Stimulated activated CD8-positive, alpha-beta memory T cell treated with anti-CD3 and anti-CD28 coated beads, Interleukin-4, amount 100 ng/mL, for 48 hours (primary cell): ENCODE measurements around the gene PKD1L1.
A peak's percentile ranks its signal among the peaks of the same experiment; 100 is the strongest.

ENCODE experiments used
- DNase-seq: peaks from one replicate; pipeline ENCODE4 v3.0.0-alpha.2; 2020

PKD1L1 gene

DNA sequence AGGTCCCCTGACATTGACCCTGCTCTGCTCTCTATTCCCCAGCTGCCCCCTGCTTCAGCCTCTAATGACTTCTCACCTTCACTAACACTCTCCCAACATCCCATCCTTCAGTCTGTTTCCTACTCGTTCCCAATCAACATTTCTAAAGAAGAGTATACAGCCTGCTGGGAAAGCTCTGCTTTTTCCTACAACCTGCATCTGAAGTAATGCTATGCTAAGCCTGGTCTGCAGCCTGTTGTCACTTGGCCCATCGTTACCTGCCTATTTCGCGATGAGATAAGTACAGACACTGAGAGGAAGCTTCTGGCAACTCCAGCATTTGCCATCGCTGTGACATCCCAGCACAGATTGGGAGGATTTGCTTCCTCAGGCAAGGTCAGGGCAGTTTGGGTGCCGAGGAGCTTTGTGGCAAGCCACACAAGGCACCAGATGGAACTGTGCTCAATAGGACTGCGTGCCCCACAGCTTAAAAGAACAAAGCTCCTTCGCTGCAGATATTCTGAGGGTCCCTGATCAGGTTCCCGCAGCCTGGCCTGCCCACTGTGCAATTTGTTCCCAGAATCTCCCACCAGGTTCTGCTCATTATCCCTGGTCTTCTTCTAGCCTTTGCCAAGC lies 51.4 kb downstream of the PKD1L1 start:
- DNase-seq, result no peak

DNA sequence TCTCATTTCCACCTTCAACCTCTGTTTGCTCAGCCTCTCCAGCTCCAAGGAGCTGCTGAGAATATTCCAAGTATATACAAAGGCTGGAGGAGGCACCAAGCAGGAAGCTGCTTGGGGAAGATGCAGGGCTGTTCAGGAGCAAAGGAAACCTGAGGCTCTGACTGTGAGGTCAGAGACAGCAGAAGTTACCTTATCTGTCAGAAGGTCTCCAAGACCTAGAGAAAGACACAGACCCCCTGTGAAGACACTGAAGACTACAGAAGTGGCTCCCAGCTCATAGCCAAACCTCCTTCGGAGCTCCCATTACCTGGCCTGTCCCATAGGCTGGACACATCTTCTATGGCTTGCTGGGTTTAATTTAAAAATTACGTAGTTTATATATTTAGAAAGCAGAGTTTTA lies 53.2 kb downstream of the PKD1L1 start:
- no peak for DNase-seq

DNA sequence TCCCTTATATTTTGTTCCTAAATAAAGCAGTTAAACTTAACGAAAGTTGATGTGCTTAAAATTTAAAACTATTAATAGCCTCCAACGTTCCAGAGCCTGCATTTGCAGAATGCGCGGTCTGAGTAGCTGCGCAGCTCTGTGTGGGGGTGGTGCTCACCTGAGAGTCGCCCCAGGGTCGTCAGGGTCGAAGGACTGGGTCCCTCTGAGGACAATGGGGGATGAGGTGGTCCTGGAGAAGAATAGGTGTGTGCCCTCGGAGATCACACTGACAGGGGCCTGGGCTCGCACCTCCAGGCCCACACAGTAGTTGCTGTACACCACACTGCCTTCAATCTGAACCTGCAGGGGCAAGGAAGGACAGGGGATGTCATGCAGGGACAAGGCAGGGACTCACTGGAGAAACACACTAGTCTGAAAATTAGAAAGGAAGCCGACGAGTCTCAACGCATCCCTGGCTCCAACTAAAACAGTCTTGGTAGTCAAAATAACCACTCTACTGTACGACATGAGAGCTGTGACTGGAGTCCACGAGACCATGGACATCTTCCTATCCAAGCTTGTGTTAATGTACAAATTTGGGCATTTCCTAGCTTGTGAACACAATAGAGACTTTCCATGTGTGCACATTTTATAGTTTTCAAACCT lies 54.4 kb downstream of the PKD1L1 start:
- DNase-seq, result no peak

DNA sequence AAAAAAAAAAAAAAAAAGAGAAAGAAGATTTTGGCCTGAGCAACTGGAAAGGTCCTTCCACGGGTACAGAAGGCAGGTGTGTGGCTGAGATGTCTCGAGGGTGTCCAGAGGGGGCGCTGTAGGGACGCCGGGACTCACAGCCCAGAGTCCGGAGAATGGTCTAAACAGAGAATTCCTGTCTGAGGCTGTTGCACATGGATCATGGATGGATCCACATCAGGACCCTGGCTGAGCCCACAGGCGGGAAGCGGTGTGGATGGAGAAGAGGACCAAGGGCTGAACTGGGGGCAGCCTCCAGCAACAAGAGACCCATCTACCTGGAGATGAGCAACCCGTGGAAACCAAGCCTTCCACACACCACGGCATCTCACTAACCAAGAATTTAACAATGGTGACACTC lies 55.0 kb downstream of the PKD1L1 start:
- peak; percentile 30 for DNase-seq

DNA sequence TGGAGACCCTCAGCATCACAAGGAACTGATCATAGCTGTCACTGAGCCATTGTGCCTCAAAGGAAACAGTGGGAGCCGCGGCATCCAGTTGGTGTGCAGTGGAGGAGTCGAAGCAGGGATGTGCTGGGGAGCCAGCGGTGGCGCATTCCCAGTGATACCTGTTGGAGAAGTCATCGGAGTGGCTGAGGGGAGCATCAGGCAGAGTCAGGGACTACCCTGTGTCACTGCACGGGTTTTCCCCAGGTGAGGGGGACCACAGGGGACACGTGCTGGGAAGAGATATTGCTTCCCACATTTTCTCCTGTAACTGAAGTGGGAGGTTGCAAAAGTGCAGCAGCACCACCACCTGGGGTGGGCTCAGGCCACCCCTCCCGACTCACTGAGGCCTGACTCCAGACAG lies 57.7 kb downstream of the PKD1L1 start:
- DNase-seq, result no peak

DNA sequence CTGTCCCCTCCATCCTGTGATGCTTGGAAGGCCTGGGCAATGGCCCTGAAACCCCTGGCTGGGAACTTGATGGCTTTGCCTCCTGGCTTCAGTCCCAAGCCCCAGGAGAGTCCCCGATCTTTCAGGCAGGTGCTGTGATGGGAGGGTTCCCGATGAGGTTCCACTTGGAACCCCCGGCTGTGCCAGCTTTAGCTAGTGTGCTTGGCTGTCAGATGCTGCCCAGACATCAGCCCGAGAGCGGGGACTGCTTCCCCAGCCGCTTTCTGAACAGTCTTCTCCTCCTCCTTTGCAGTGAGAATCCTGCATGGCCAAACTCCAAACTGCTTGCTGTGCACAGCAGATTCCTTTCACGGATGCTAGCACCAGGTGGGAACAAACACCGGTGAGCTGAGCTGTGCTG lies 58.1 kb downstream of the PKD1L1 start:
- DNase-seq, result no peak

DNA sequence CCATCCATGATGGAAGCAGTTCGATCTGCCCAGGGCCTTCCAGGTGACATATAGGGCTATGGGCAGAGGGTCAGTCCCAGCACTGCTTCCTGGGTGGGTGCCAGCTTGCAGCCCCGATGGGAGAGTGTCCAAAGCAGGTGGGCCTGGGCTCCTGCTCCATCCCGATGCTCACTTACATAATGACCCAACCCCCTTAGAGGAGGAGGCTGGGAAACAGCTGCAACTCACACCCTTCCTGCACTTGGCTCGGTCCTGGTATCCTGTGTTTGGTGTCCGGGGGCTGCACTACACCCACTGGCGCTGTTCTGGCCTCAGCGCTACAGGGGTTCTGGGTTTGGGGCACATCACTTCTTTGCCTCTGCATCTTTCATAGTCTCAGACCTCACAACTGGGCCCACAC lies 58.5 kb downstream of the PKD1L1 start:
- no peak for DNase-seq

DNA sequence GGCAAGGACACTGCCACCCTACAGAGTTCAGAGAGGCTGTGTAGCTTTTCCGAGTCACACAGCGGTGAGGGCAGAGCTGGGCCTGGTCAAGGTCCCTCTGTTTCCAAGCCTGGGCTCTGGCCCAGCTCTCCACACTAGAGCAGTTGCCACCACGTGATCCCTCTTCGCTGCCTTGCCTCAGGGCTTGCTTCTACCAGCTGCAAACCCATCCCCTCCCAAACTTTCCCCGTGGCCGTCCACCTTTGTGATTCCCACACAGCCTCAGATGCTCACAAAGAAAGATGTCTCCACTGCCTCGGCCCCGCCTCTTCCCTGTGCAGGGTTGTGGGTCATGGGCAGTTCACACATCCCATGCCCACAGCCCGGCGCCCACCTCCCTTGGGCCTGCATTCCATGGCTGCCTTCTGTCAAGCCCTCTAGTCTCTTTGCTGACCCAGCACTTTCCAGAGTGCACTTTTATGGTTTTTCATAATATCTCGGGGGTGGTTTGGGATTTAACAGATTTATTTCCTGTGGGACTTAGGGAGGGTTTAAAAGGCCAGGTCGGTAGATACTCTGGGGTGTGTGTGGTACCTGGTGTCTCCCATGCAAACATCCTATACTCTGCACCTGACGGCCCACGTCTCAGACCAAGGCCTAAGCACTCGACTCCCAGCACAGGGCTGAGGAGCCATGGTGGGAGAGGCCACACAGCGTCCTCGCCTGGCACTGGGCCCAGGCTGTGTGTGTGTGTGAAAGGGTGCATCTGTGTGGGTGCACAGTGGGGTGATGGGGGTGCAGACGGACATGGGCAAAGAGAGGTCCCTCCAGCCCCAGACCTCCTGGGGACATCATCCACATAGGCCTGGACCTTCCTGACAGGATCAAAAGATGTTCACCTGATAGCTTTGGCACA lies 59.6 kb downstream of the PKD1L1 start:
- no peak for DNase-seq

DNA sequence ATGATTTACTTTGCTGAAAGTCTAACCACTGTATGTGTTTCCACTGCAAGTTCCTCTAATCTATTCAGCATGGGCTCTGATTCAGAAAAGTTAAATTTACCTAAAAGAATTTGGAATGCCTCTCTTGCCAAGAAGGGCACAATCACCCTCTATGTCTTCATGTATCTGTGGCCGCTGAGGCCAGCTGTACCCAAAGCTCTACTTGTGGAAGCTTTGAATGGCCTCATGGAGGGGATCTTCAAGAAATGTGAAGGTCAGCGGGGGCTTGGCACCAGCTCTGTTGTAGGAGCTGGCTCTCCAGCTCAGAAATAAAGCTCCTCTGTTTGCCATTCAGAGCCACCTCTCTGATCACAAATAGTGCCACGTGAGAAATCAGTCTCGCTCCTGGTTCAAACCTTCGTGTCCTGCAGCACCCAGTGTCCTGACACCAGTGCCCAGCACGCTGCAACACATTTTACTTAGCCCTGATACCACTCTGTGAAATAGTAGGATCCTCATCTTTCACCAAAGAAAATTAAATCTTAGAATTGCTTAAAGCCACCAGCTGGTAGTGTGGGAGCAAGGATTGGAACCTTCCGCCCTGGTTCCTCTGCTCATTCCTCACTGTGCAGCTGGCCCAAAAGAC lies 61.1 kb downstream of the PKD1L1 start:
- no peak for DNase-seq

DNA sequence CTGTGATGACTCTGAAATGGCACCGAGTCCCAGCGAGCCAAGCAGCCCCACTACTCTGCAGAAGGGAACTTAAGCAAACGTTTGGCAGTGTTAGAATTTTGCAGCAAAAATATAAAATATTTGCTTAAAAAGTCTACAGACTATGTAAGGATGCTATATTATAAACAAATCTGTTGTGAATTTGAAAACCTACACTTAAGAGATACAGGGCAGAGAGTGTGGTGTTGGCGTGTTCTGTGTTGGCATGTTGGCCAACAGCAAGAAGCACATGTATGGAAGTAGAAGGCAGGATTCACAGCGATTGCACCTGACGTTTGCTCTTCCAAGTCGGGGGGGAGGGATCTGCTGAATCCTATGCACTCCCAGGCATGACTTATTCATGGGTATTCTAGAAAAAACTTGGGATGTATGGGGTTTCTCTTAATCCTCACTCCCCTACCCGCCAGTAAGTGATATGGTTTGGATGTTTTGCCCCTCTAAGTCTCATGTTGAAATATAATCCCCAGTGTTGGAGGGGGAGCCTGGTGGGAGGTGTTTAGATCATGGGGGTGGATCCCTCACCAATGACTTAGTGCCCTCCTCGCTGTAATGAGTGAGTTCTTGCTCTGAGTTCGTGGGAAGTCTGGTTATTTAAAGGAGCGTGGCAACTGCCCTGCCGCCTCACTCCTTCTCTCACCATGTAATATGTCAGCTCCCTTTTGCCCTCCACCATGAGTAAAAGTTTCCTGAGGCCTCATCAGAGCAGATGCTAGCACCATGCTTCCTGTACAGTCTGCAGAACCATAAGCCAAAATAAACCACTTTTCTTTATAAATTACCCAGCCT lies 62.1 kb downstream of the PKD1L1 start:
- DNase-seq, result no peak

DNA sequence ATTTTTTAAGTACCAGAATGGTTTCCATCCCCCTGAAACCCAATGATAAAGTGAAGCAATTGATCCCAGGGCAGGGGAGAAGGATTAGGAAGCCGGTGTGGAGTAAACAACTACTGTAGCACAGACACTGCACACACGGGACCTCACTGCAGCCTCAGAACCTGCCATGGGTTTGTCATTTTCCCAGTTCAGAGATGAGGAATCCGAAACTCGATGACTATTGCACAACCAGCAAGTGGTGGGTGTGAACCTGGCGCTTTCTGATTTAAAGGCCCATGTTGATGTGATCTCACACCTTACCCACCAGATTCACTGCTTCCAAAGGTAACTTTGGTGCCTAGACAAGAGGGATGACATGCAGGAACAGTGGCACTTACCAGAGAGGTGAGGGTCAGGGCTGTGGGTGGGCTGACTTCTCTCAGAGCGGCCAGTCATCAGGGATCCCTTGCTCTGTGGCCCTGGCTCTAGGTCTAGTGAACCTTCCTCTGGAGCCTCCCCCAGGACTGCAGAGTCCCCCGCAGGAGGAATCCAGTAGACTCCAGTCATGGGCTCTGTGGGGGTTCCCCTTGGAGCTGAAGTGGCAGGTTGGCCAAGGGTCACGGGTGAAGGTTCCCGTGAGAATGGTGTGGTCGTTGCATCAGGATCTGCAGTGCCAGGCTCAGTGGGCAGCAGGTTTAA lies 62.8 kb downstream of the PKD1L1 start:
- DNase-seq, result peak; percentile 34

DNA sequence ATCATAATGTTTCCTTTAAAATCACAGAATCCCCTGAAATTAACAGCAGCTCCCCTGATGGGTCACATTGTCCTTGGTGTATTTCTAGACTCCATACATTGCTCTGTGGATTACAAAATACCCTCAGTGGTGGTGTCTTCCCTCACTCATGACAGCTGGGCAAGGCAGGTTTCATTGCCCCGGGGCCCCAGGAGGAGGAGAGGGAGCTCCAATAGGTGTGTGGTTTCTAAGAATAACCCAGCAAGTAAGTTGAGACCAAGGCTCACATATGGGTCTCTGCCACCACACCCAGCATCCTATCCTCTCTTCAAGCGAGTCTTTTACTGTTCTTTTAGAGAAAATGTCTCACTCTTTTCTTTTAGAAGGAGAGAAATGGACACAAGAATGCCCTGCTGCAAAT lies 63.6 kb downstream of the PKD1L1 start:
- DNase-seq, result no peak

DNA sequence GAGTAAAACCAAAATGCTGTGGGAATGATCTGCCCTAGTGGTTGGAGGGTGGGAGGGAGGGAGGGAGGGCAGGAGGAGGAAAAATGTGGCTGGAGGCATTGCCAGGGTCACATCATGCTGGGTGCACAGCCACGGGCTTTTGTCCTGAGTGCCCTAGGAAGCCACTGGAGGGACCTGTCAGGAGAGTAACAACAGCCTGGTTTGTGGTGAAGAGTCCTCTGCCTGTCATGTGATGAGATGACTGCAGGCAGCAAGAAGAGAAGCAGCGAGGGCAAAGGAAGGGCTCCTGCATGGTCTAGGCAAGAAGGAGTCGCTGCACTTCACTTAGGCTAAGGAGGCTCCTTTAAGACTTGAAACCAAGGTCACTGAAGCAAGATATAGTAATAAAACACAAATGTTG lies 65.6 kb downstream of the PKD1L1 start:
- no peak for DNase-seq

DNA sequence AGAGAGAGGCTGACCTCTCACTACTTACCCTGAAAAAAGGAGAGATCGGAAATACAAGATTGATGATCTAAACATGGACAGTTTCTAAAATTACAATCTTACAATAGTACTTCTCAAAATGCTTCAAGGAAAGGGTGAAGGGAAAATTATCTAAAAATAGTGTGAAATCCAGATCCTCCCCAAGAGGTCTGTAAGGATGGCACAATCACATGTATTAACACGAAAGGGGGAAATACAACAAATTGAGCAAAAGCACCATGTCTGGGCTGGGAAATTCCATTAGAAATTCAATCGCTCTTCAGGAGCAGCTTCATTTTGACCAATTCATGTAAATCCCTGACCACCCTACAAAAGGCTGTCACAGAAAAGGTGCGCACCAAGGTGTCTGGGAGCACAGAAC lies 67.0 kb downstream of the PKD1L1 start:
- no peak for DNase-seq

DNA sequence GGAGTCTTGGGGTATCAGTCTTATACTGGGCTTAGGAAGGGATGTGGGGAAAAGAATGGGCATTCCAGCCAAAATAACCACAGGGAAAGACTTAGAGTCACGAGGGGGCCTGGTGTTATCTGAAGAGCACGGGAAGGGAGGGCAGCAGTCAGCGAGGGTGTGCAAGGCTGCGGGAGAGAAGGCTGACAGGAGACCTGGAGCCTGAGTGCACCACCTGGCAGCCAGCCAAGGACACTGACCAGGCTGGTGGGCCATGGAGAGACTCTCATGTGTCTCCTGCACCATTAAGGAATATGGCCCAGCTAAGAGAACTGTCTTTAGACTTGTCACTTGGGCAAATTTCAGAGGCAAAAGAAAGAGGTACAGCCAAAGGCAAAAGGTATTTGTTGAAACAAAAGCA lies 69.6 kb downstream of the PKD1L1 start:
- DNase-seq, result no peak

DNA sequence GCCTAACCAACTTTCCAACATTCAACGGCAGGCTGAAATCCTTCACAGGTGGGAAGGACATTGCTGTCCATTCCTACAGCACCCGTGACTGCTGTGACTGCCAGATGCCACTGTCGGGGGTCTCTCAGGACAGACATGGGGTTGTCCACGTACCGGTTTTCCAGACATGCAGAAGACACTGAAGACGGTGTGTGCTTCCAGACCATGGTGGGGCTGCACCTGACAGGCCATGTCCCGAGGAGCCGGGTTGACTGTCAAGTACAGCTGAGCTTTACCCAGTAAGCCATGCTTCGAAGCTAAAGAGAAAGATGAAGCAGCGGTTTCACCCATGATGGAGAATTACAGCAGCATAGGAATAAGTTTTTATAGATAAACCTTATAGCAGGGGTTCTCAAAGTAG lies 70.9 kb downstream of the PKD1L1 start:
- no peak for DNase-seq

DNA sequence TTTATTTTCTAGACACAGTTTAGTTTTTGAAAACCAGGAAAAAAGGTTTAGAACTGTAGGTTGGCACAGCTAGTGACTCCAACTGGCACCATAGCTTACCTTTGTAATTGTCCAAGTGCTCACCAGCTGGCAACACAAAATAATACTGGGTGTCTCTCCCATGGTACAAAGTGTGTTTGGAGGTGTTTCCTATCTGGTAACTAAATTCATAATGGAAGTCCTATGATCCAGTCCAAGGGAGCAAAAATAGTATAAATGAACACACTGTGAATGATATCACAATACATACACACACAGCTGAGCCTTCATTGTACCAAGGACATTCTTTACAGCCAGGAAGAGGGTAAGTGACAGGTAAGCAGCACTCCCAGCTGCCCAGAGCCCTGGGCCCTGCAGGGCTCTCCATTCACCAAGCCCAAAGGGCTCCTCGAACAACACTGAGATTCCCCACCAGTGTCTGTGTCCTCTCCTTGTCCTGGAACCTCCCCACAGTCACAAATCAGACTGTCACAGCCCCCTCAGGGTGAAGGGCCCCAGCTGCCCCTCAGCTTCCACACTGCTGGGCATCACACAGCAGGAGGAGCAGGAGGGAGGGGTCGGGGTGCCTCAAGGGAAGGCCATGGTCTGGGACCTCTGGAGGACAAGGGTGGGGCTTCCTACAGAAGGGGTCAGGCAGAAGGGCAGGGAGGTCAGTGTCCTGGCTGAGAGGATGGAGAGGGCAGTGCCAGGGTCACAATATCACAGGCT lies 72.1 kb downstream of the PKD1L1 start:
- DNase-seq, result no peak

DNA sequence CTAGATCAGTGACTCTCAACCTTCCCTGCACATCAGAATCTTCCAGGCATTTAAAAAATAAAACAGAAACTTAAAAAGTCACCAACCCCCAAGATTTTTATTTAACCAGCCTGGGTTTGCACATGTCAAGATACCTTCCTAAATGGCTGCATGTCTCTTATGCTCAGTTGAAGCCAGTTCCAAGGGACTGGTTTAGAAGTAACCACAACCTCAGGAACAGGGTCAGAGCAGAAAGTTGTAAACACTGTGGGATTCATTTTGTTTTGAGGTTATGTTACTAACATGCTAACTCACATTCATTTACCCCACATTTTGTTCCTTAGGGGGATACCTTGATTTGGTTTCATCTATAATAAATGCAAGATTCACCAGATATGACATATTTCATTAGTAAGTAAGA lies 72.9 kb downstream of the PKD1L1 start:
- no peak for DNase-seq

DNA sequence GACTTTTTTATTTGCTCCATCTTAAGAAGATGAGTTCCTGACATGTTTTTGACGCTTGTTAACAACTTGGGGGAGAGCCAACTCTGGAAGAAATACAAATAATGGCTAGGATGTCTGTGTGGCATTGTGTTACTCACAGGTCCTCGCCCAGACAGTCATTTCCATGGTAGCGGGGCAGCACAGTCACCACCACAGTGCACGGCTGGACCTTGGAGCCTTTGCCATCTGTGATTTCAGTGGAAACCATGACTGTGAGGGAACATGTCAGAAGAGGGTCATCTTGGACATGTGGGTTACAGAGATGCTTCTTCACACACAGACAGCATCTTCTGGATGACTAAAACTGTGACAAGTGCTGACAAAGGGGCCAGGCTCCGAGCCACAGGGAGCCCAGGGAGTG lies 74.5 kb downstream of the PKD1L1 start:
- DNase-seq, result no peak

DNA sequence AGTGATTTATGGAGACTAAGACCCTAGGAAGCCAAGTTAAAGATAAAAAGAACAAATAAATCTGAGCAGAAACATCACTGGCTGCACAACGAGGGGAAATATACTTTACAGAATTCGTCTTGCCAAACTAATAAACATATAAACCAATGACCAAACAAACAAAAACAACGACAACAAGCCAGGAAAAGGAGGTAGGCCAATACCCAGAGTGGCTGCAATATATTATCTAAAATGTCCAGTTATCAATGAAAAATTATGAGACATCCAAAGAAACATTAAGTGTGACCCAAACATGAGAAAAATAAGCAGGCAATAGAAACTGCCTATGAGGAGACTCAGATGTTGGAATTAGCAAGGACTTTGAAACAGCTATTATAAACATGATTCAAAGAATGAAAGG lies 81.0 kb downstream of the PKD1L1 start:
- no peak for DNase-seq

DNA sequence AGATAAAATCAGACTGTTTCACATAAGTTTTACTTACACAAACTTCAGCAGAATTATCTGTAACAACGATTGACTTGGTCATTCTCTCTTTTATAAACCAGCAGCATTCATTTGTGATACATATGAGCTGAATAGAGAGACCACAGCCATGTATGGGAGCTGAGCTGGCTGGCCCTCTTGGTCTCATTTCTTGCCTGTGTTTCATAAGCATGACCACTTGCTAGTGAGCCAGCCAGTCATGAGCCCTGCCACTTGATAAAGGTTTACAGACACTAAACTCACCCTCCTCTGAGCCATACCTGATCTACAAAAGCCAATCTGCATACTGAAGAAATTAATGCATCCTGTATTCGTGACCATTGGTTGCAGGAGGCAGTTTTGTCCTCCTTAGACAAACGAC lies 82.1 kb downstream of the PKD1L1 start:
- DNase-seq, result no peak
